ENCODE data around the gene STPG3. TPM values are rescaled to one million over a fixed set of nuclear protein-coding genes. Genes with fewer than 3 reads are reported as not detected.

STPG3 gene
- total and polyA plus RNA-seq, 2 of the 13 experiments (the other 11 are each of a cell fraction or from before 2014, with no cell fraction given), result not detected

DNA sequence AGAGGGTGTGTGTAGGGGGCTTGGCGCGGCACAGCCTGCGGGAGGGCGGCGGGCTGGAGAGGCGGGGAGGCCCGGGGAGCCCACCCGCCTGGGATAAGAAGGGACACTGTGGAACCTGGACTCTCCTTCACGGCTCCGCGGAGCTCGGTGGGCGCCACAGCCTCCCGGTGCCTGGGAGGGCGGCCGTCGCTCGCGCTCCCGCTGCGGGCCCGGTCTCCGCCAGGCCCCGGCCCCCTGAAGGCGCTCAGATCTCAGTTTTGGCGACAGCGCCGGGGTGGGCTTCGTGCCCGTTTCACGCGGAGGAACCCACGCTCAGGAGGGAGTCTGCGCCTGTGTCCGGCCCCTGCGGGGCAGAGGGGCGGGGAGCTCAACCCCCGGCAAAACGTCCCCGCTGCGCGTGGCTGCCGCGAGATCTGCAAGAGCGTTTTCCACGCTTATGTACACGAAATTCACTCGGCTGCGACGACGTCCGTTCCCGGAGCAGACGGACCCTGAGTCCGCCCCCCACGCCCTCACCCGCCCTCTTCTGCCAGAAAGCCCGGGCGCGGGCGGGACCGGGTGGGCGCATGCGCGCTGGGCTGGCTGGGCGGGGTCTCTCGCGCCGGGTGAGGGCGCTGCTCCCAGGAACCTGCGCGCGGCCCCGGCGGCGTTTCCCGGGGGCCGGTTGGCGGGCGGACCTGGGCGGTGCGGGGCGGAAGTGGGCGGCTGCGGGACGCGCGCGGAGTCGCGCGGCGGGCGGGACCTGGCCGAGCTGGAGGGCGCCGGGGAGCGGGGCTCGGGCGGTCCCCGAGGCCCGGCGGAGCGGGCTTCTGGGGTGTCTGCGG lies 3.8 kb downstream of the STPG3 start, which contains the start of gene NELFB (continued):
- TF ChIP-seq, protein P1, sequence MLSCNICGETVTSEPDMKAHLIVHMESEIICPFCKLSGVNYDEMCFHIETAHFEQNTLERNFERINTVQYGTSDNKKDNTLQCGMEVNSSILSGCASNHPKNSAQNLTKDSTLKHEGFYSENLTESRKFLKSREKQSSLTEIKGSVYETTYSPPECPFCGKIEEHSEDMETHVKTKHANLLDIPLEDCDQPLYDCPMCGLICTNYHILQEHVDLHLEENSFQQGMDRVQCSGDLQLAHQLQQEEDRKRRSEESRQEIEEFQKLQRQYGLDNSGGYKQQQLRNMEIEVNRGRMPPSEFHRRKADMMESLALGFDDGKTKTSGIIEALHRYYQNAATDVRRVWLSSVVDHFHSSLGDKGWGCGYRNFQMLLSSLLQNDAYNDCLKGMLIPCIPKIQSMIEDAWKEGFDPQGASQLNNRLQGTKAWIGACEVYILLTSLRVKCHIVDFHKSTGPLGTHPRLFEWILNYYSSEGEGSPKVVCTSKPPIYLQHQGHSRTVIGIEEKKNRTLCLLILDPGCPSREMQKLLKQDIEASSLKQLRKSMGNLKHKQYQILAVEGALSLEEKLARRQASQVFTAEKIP (CRISPR knock-in tag; IDR thresholded peaks at IDR 0.05; ENCODE audit: borderline replicate concordance), result no peak
- no peak for TF ChIP-seq NPAS2 (CRISPR knock-in tag; IDR thresholded peaks at IDR 0.05; ENCODE audit: borderline replicate concordance)
- TF ChIP-seq EEA1 (CRISPR knock-in tag; IDR thresholded peaks at IDR 0.05; ENCODE audit: borderline replicate concordance), result no peak
- no peak for TF ChIP-seq ZNF773 (CRISPR knock-in tag; IDR thresholded peaks at IDR 0.05; ENCODE audit: borderline replicate concordance)
- TF ChIP-seq ZNF891 (CRISPR knock-in tag; IDR thresholded peaks at IDR 0.05), result 0 out of 2 replicates have a peak, but pooled peaks have one; percentile 65
- peak; percentile 10; the same call in 1 of the 2 replicates for TF ChIP-seq ELF3 (CRISPR knock-in tag; IDR thresholded peaks at IDR 0.05)
- TF ChIP-seq, protein P2, sequence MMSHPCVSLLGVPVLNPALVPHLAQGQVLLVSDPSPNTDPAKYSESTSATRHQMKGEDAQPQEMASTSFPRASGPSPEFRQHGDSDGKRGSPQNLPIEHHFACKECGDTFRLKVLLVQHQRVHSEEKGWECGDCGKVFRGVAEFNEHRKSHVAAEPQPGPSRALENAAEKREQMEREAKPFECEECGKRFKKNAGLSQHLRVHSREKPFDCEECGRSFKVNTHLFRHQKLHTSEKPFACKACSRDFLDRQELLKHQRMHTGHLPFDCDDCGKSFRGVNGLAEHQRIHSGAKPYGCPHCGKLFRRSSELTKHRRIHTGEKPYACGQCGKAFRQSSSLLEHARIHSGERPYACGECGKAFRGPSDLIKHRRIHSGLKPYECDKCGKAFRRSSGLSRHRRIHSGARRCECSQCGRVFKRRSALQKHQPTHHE (CRISPR knock-in tag; IDR thresholded peaks at IDR 0.05; ENCODE audit: borderline replicate concordance), result no peak
- no peak for TF ChIP-seq MIER3 (CRISPR knock-in tag; IDR thresholded peaks at IDR 0.05; ENCODE audit: borderline replicate concordance)
- TF ChIP-seq, protein P3, sequence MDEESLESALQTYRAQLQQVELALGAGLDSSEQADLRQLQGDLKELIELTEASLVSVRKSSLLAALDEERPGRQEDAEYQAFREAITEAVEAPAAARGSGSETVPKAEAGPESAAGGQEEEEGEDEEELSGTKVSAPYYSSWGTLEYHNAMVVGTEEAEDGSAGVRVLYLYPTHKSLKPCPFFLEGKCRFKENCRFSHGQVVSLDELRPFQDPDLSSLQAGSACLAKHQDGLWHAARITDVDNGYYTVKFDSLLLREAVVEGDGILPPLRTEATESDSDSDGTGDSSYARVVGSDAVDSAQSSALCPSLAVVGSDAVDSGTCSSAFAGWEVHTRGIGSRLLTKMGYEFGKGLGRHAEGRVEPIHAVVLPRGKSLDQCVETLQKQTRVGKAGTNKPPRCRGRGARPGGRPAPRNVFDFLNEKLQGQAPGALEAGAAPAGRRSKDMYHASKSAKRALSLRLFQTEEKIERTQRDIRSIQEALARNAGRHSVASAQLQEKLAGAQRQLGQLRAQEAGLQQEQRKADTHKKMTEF (CRISPR knock-in tag; IDR thresholded peaks at IDR 0.05), result peak; percentile 23; the same call in 1 of the 2 replicates
- TF ChIP-seq, protein P4, sequence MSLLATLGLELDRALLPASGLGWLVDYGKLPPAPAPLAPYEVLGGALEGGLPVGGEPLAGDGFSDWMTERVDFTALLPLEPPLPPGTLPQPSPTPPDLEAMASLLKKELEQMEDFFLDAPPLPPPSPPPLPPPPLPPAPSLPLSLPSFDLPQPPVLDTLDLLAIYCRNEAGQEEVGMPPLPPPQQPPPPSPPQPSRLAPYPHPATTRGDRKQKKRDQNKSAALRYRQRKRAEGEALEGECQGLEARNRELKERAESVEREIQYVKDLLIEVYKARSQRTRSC (CRISPR knock-in tag; IDR thresholded peaks at IDR 0.05; ENCODE audit: low read depth), result no peak
- peak; percentile 46; the same call in 1 of the 2 replicates for TF ChIP-seq ZBTB7B (CRISPR knock-in tag; IDR thresholded peaks at IDR 0.05)
- TF ChIP-seq SMAD3 (CRISPR knock-in tag; IDR thresholded peaks at IDR 0.05), result no peak
- TF ChIP-seq EZH2 (conservative IDR thresholded peaks at IDR 0.05; ENCODE audit: low read depth, low read length), result no peak
- TF ChIP-seq, protein P5, sequence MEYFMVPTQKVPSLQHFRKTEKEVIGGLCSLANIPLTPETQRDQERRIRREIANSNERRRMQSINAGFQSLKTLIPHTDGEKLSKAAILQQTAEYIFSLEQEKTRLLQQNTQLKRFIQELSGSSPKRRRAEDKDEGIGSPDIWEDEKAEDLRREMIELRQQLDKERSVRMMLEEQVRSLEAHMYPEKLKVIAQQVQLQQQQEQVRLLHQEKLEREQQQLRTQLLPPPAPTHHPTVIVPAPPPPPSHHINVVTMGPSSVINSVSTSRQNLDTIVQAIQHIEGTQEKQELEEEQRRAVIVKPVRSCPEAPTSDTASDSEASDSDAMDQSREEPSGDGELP (IDR thresholded peaks at IDR 0.05; ENCODE audit: borderline replicate concordance, low read depth), result no peak
- TF ChIP-seq NFE2L2 (IDR thresholded peaks at IDR 0.05; ENCODE audit: low read length), result no peak
- TF ChIP-seq, protein P6, sequence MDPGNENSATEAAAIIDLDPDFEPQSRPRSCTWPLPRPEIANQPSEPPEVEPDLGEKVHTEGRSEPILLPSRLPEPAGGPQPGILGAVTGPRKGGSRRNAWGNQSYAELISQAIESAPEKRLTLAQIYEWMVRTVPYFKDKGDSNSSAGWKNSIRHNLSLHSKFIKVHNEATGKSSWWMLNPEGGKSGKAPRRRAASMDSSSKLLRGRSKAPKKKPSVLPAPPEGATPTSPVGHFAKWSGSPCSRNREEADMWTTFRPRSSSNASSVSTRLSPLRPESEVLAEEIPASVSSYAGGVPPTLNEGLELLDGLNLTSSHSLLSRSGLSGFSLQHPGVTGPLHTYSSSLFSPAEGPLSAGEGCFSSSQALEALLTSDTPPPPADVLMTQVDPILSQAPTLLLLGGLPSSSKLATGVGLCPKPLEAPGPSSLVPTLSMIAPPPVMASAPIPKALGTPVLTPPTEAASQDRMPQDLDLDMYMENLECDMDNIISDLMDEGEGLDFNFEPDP (CRISPR knock-in tag; conservative IDR thresholded peaks at IDR 0.05), result no peak
- no peak for TF ChIP-seq FOSL1 (CRISPR knock-in tag; IDR thresholded peaks at IDR 0.05; ENCODE audit: borderline replicate concordance)
- TF ChIP-seq CENPX (CRISPR knock-in tag; IDR thresholded peaks at IDR 0.05), result no peak
- TF ChIP-seq, protein P7, sequence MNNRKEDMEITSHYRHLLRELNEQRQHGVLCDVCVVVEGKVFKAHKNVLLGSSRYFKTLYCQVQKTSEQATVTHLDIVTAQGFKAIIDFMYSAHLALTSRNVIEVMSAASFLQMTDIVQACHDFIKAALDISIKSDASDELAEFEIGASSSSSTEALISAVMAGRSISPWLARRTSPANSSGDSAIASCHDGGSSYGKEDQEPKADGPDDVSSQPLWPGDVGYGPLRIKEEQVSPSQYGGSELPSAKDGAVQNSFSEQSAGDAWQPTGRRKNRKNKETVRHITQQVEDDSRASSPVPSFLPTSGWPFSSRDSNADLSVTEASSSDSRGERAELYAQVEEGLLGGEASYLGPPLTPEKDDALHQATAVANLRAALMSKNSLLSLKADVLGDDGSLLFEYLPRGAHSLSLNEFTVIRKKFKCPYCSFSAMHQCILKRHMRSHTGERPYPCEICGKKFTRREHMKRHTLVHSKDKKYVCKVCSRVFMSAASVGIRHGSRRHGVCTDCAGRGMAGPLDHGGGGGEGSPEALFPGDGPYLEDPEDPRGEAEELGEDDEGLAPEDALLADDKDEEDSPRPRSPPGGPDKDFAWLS (CRISPR knock-in tag; IDR thresholded peaks at IDR 0.05; ENCODE audit: borderline replicate concordance), result no peak

All from HepG2 (cell line).